Naive thymus-derived CD4-positive, alpha-beta T cell (primary cell): ENCODE measurements around the gene FOXP2. TPM values are rescaled to one million over a fixed set of nuclear protein-coding genes. Genes with fewer than 3 reads are reported as not detected.

Source experiments
- ATAC-seq: fragments of 150-1000 bp; cut with Tn5 transposase; 2 replicates; pipeline ENCODE4 v1.10.0; 2021; ENCODE audit warnings: mild to moderate bottlenecking, moderate library complexity
- CTCF ChIA-PET: fragments of 350-600 bp; sonication (Branson Sonifier 250); formaldehyde crosslinking; loops from one replicate; lab custom pipeline; 2021; ENCODE audit warnings: antibody characterized with exemption; lab: Charles Lee
- POLR2A ChIA-PET: fragments of 350-600 bp; sonication (Branson Sonifier 250); formaldehyde crosslinking; loops from one replicate; lab custom pipeline; 2021; ENCODE audit warnings: antibody characterized with exemption, inconsistent platforms; lab: Charles Lee
- DNase-seq, 9 donors: peaks; one replicate each; pipeline versions ENCODE4 v3.0.0 to v3.0.0-alpha.2; 2020 to 2022; ENCODE audit warnings: mixed read lengths in 1 of 9
- H3K27ac ChIP-seq: one replicate; pipeline ENCODE4 v1.7.0; 2013; ENCODE audit warnings: mild to moderate bottlenecking, low read depth, low read length, moderate library complexity
- H3K27me3 ChIP-seq, 2 donors: one replicate each; pipeline ENCODE4 v1.7.0; 2013; ENCODE audit warnings: low read length in 2 of 2, mild to moderate bottlenecking in 2 of 2, moderate library complexity in 2 of 2; ENCODE audit not compliant: control insufficient read depth in 2 of 2, insufficient read depth in 2 of 2
- H3K36me3 ChIP-seq, 3 experiments: 1 replicate in 2 of 3; 2 replicates in 1 of 3; pipeline ENCODE4 v1.7.0; 2013; ENCODE audit warnings: low read length in 3 of 3, mild to moderate bottlenecking in 3 of 3, moderate library complexity in 1 of 3; ENCODE audit not compliant: insufficient read depth in 3 of 3, control insufficient read depth in 2 of 3
- H3K4me1 ChIP-seq, 2 donors: one replicate each; pipeline ENCODE4 v1.7.0; 2013; ENCODE audit warnings: low read length in 2 of 2, mild to moderate bottlenecking in 2 of 2, moderate library complexity in 1 of 2; ENCODE audit not compliant: control insufficient read depth in 2 of 2, insufficient read depth in 2 of 2
- H3K4me3 ChIP-seq: 2 replicates; pipeline ENCODE4 v1.7.0; 2013; ENCODE audit warnings: mild to moderate bottlenecking, low read length
- H3K9me3 ChIP-seq, 3 experiments: 1 replicate in 2 of 3; 2 replicates in 1 of 3; pipeline ENCODE4 v1.7.0; 2013; ENCODE audit warnings: low read length in 3 of 3; ENCODE audit not compliant: control insufficient read depth in 2 of 3
- H3K27ac Mint-ChIP-seq, 9 donors: one replicate each; pipeline ENCODE4 v1.8.0; 2020 to 2022; ENCODE audit warnings: mixed read lengths in 9 of 9, mild to moderate bottlenecking in 8 of 9, moderate library complexity in 5 of 9, inconsistent platforms in 2 of 9
- H3K27me3 Mint-ChIP-seq, 5 donors: one replicate each; pipeline ENCODE4 v1.8.0; 2021 to 2022; ENCODE audit warnings: mixed read lengths in 5 of 5, mild to moderate bottlenecking in 1 of 5
- H3K36me3 Mint-ChIP-seq, 5 donors: one replicate each; pipeline ENCODE4 v1.8.0; 2020 to 2022; ENCODE audit warnings: mixed read lengths in 5 of 5, mild to moderate bottlenecking in 3 of 5, inconsistent platforms in 1 of 5
- H3K4me1 Mint-ChIP-seq, 7 donors: one replicate each; pipeline ENCODE4 v1.8.0; 2020 to 2022; ENCODE audit warnings: mixed read lengths in 7 of 7, mild to moderate bottlenecking in 3 of 7, inconsistent platforms in 1 of 7
- H3K4me3 Mint-ChIP-seq, 10 donors: one replicate each; pipeline ENCODE4 v1.8.0; 2020 to 2022; ENCODE audit warnings: mild to moderate bottlenecking in 10 of 10, mixed read lengths in 10 of 10, moderate library complexity in 6 of 10, inconsistent platforms in 2 of 10
- H3K9me3 Mint-ChIP-seq, 11 donors: one replicate each; pipeline ENCODE4 v1.8.0; 2020 to 2022; ENCODE audit warnings: mixed read lengths in 11 of 11, mild to moderate bottlenecking in 4 of 11, inconsistent platforms in 1 of 11, moderate library complexity in 1 of 11
- intact Hi-C, 2 donors: fragments of 100-400 bp; cut with micrococcal nuclease; formaldehyde crosslinking; loops; one replicate each; pipeline ENCODE4 v1.15.1; 2023
- polyA plus RNA-seq, 2 donors: library from polyadenylated mRNA; unstranded; fragments of 300-500 nt; fragmentation: Illumina TruSeq; gene quantifications; one replicate each; pipeline ENCODE4 v1.2.3, GENCODE V29; 2021
- total RNA-seq, 6 experiments: library from RNA in 5 of 6; stranded (reverse) in 5 of 6; gene quantifications; 1 replicate in 5 of 6; 2 replicates in 1 of 6; pipeline ENCODE4 v1.2.3 and lab custom pipeline; 2021 to 2026

FOXP2 gene
- total and polyA plus RNA-seq, 7 experiments from 2014 or later = not detected

DNA sequence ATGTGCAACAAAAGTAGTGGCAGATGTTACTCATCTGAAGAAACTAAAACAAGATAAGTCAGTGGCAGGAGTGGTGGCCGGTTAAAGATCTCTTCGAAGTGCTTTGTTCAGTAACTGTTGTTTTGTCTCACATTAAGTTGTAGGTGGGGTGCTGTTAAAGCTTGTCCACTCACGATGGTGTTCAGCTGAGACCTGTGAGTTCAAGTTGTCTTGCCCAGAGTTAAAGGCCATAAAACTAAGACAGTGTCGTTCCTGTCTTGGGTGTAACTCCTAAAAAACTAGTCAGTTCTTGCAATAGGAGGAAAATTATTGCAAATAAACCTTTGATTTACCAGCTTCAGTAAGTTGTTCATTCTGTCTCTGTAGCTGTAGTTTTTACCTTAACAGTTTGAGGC is 857 bp upstream of the FOXP2 start:
- no peaks in the 10 kb centered on the region for H3K36me3 Mint-ChIP-seq
- H3K27me3 Mint-ChIP-seq = peaks cover 0 to 4% (median 0%) of the 10 kb centered on the region in 5 donors
- Histone ChIP-seq H3K4me1 (no peaks in the 10 kb centered on the region), H3K27me3 (no peaks in the 10 kb centered on the region), H3K36me3 (no peaks in the 10 kb centered on the region), H3K27ac (no peak overlapping the region), H3K4me3 (no peak overlapping the region), H3K9me3 (no peaks in the 10 kb centered on the region)
- no peak for ATAC-seq
- CTCF ChIA-PET = interaction anchor here (0.6 kb wide), 1 partner anchor 31 kb away, joined by 3 read pairs; no protein-coding TSS in a partner anchor
- intact Hi-C loops = no loop called here
- H3K9me3 Mint-ChIP-seq = no peaks in the 10 kb centered on the region
- POLR2A ChIA-PET = no interaction called here
- no peak overlapping the region for H3K4me3 Mint-ChIP-seq
- H3K27ac Mint-ChIP-seq = no peak overlapping the region
- no peak for DNase-seq
- no peaks in the 10 kb centered on the region for H3K4me1 Mint-ChIP-seq

DNA sequence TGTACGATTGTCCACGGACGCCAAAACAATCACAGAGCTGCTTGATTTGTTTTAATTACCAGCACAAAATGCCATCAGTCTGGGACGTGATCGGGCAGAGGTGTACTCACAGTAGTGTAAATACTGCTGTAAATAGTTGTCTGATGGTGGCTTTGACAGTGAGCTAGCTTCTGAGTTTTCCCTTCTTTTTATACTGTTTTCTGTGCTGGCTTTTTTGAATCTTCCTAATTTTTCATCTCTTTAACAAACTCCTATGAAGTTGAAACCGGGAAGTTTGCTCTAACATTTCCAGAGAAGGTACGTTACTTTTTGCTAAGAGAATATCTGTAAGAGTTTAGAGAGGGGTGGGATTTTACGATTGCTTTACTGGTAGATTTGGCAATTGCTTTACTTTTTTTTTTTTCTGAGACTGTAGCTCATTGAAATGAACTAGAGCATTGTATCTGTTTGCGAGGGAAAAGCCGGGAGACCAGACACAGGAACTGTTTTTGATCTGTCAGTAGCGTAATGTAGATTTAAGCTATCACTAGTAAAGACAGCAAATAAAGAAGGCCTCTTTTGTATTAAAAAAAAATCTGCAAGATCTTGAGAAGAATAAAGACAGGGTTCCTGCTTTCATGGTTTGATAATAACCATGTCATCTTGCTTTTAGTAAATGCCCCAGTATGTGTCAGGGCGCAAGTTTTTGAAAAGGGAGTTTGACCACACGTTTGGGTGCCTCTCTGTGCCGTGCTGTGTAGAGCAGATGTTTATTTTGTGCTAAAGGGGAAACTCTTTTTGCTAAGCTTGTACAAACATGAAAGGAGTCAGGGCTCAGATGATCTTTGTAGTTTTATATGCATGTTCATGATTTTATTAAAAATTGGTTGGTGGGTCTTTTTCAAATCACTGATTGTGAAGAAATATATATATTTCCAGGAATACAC is 712 bp downstream of the FOXP2 start:
- Histone ChIP-seq H3K9me3 (no peaks in the 10 kb centered on the region), H3K36me3 (no peaks in the 10 kb centered on the region), H3K27me3 (no peaks in the 10 kb centered on the region), H3K4me1 (no peaks in the 10 kb centered on the region), H3K27ac (no peak overlapping the region), H3K4me3 (no peak overlapping the region)
- intact Hi-C loops = no loop called here
- Mint-ChIP-seq H3K4me3 (no peak overlapping the region), H3K9me3 (peaks cover 0 to 1% (median 0%) of the 10 kb centered on the region in 11 donors), H3K4me1 (no peaks in the 10 kb centered on the region), H3K27me3 (peaks cover 0 to 4% (median 0%) of the 10 kb centered on the region in 5 donors), H3K27ac (no peak overlapping the region), H3K36me3 (no peaks in the 10 kb centered on the region)
- POLR2A ChIA-PET = no interaction called here
- DNase-seq = no peak
- ATAC-seq = no peak
- CTCF ChIA-PET = no interaction called here

DNA sequence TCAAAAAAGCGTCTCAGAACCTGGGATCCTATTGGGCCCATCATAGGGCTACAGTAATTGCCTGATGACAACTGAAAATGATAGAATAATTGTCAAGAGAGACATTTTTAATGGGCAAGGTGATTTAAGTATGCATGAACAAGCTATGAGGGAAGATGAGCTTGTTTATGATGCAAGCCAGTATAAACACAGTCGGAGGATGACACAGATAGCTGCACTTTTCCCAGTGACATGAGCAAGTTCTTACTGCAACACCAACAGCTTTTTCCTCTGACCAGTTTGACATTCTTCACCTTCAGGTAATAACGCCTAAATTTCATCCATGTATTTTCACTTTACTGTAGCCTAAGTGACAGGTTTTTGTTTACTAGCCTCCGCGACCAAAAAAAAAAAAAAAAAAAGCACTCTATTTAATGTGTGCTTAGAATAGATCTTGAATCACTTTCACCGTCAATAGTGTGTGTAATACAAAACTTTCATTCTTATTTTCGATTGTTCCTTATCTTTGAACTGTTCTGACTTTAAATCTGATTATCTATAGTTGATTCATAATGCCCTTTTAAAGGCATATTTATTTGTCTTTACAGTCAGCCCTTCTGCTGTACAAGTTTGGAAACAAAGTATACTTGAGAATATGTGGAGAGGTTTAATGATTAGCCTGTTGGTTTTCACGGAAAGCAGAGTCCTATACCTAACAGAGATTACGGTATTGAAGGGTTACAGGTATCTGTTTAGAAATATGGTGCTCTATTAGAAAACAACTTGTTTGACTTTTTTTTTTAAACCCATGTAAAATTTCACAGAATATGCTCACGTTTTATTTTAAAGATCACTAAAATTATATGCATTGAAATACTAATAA is 1.7 kb downstream of the FOXP2 start:
- H3K27ac Mint-ChIP-seq = no peak overlapping the region
- no peaks in the 10 kb centered on the region for H3K27me3 Mint-ChIP-seq
- ChIA-PET POLR2A (no interaction called here), CTCF (no interaction called here)
- ATAC-seq = no peak
- Histone ChIP-seq H3K27me3 (no peaks in the 10 kb centered on the region), H3K36me3 (no peaks in the 10 kb centered on the region), H3K9me3 (no peaks in the 10 kb centered on the region), H3K4me1 (no peaks in the 10 kb centered on the region), H3K27ac (no peak overlapping the region), H3K4me3 (no peak overlapping the region)
- H3K4me3 Mint-ChIP-seq = no peak overlapping the region
- H3K36me3 Mint-ChIP-seq = no peaks in the 10 kb centered on the region
- intact Hi-C loops = no loop called here
- peaks cover 0 to 1% (median 0%) of the 10 kb centered on the region in 11 donors for H3K9me3 Mint-ChIP-seq
- DNase-seq = no peak
- H3K4me1 Mint-ChIP-seq = no peaks in the 10 kb centered on the region

DNA sequence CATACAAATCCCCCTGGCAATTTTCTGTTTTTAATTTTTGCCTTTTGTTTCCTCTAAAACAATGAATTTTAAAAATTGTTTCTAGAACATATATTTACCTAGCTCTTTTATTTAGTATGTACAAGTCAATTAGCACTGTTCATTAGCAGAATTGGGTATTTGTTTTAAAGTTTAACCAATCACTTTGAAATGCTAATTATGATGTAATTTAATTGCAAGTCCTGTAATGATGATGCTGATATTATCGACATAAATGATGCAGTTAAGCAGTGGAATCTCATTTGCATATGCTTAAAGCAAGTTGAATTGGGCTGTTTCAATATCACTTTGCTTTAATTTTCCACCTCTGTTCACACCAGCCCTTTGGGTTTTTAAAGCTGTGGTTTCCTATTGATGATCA is 2.7 kb downstream of the FOXP2 start:
- POLR2A ChIA-PET = no interaction called here
- no peak overlapping the region for H3K4me3 ChIP-seq
- H3K4me1 ChIP-seq = no peaks in the 10 kb centered on the region
- Mint-ChIP-seq H3K9me3 (peaks cover 0 to 1% (median 0%) of the 10 kb centered on the region in 11 donors), H3K36me3 (no peaks in the 10 kb centered on the region), H3K4me1 (no peaks in the 10 kb centered on the region), H3K27ac (no peak overlapping the region), H3K27me3 (no peaks in the 10 kb centered on the region), H3K4me3 (no peak overlapping the region)
- intact Hi-C loops = no loop called here
- DNase-seq = no peak
- ATAC-seq = no peak
- no peaks in the 10 kb centered on the region for H3K36me3 ChIP-seq
- H3K27me3 ChIP-seq = no peaks in the 10 kb centered on the region
- CTCF ChIA-PET = no interaction called here
- H3K9me3 ChIP-seq = no peaks in the 10 kb centered on the region
- no peak overlapping the region for H3K27ac ChIP-seq

DNA sequence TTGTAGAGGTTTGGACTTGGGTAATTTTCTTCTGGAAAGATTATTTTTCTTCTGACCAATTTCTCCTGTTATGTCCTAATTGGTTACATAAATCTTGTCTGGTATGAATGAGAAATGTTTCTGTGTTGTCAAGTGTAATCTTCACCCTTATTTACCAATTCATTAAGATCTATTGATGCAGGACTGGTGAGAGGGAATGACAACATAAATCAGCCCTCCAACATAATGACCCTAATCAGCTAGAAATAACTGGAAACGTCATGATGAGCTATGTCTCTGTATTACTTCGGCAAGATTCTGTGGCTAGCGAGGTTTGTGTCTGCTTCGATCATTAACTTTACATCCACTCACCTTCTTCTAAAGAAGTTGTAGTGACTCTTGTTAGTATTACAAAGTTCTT is 3.5 kb downstream of the FOXP2 start:
- Histone ChIP-seq H3K36me3 (no peaks in the 10 kb centered on the region), H3K4me3 (no peak overlapping the region), H3K27ac (no peak overlapping the region), H3K27me3 (no peaks in the 10 kb centered on the region), H3K9me3 (no peaks in the 10 kb centered on the region), H3K4me1 (no peaks in the 10 kb centered on the region)
- no peak overlapping the region for H3K4me3 Mint-ChIP-seq
- intact Hi-C loops = no loop called here
- no peaks in the 10 kb centered on the region for H3K36me3 Mint-ChIP-seq
- ATAC-seq = no peak
- ChIA-PET POLR2A (no interaction called here), CTCF (no interaction called here)
- H3K27ac Mint-ChIP-seq = no peak overlapping the region
- no peaks in the 10 kb centered on the region for H3K27me3 Mint-ChIP-seq
- H3K9me3 Mint-ChIP-seq = peaks cover 0 to 1% (median 0%) of the 10 kb centered on the region in 11 donors
- H3K4me1 Mint-ChIP-seq = no peaks in the 10 kb centered on the region
- DNase-seq = no peak

DNA sequence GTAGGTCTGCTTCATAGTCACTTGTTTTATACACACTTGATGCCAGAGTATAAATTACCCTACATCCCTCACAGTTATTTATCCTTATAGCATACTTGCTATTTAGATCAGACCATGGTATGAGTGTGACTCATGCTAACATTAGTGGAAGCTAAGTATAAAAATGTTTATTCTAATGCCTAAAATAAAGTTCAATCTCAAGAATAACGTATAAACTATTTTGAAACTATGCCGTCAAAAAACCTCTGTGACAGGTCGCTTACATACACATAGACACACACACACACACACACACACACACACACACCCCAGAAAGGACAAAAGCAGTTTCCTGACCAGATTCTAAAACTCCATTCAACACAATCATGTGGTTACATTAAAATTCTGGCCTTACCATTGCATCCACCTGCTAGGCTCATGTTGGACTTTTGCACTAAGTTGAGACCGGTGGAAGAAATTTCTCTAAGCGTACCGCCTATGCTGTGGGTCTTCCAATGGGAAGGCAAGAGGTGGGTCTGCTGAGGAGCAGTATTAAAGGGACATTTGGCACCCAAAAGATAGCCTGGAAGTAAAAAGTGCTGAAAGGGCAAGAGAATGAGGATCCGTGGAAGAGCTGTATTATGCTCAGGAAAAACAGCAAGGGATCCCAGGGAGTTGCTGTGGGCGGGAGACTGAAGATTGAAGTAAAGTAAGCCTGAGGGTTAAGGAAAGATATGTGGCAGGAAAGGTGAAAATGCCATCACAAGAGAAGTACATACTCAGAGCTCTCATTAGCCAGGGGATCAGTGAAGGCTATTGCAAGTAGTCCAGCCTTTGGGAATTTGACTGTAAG is 5.0 kb downstream of the FOXP2 start:
- Histone ChIP-seq H3K36me3 (no peaks in the 10 kb centered on the region), H3K27me3 (no peaks in the 10 kb centered on the region), H3K27ac (no peak overlapping the region), H3K9me3 (no peaks in the 10 kb centered on the region), H3K4me3 (no peak overlapping the region), H3K4me1 (no peaks in the 10 kb centered on the region)
- intact Hi-C loops = no loop called here
- Mint-ChIP-seq H3K27ac (no peak overlapping the region), H3K36me3 (no peaks in the 10 kb centered on the region), H3K9me3 (peaks cover 0 to 1% (median 0%) of the 10 kb centered on the region in 11 donors), H3K27me3 (no peaks in the 10 kb centered on the region), H3K4me1 (no peaks in the 10 kb centered on the region), H3K4me3 (no peak overlapping the region)
- DNase-seq (no peak), ATAC-seq (no peak)
- ChIA-PET CTCF (no interaction called here), POLR2A (no interaction called here)
